NCI-H2107 (cell line): Measurements from ENCODE around the gene PATJ.
"Not testable (repeated sequence)": the region's sequence is repeated elsewhere in the genome, so short reads cannot be mapped to it uniquely, and the experiment has no call there.

ENCODE experiments used
- DNase-seq: peaks from one replicate; lab custom pipeline; 2025; lab: John Stamatoyannopoulos, UW

Gene PATJ

DNA sequence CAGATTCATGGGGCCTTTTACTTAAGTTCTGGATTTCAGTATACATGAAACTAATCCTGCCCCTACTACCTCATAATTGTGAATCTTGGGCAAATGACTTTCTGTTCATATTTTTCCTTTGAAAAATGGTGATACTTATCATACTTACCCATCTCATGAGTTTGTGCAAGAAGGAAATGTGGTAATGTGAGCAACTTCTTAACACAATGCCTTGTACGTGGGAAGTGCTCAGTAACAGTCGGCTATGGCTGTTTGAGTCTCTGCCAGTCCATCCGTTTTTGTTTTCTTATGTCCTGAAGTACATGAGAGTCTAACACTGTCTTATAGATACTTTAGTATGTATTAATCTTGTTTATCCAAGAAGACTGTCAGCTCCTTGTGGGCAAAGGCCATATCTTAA, 86.5 kb downstream of the PATJ start:
- DNase-seq = no peak

DNA sequence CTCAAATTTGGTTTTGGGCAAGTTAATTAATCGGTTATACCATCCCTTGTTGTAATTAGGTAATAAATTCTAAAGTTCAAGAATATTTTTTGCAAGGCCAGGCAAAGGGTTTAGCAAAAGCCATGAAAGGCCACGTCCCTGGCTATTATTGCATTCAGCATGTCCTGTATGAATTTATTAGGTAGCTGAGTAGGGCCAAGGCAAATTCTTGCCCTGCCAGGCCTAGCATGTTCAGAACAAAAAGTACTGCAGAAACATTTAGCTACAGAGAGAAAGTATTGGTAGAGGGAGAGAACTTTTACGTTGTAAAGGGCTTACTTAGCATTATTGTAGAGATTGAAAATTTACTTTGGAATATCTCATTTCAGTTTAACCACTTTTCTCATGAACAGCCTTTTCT, 94.4 kb downstream of the PATJ start:
- DNase-seq = no peak

DNA sequence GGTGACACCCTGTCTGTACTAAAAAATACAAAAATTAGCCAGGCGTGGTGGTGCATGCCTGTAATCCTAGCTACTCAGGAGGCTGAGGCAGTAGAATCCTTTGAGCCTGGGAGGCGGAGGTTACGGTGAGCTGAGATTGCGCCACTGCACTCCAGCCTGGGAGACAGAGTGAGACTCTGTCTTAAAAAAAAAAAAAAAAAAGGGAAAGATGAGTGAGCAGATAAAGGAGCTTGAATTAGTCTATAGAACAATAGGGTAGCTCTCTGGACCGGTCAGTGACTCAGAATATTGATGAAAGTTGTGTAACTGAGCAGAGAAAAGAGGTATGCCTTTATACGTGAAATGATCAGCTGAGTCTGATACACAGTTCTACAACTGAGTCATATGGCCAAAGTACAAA, 95.3 kb downstream of the PATJ start:
- DNase-seq = not testable (repeated sequence)

- no peak for DNase-seq
These were observed 97.4 kb downstream of the PATJ start for GRCh38 chr1:61839679-61840078.

- DNase-seq = no peak
These were observed 99.8 kb downstream of the PATJ start for GRCh38 chr1:61842036-61842435.

GRCh38 chr1:61842863-61843514, 100.7 kb downstream of the PATJ start:
- no peak for DNase-seq

- DNase-seq = no peak
These were observed 101.7 kb downstream of the PATJ start for GRCh38 chr1:61844006-61844405.

DNA sequence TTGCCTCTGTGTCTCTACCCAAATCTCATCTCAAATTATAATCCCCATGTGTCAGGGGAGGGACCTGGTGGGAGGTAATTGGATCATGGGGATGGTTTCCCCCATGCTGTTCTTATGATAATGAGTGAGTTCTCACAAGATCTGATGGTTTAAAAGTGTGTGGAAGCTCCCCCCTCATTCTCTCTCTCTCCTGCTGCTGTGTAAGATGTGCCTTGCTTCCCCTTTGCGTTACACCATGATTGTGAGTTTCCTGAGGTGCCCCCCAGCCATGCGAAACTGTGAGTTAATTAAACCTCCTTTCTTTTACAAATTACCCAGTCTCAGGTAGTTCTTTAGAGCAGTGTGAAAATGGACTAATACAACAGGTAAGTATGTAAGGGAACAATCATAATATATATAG, 102.4 kb downstream of the PATJ start:
- not testable (repeated sequence) for DNase-seq

- no peak for DNase-seq
These were observed 109.0 kb downstream of the PATJ start for GRCh38 chr1:61851235-61851634.

- DNase-seq = peak; percentile 25
These were observed 109.8 kb downstream of the PATJ start for GRCh38 chr1:61851849-61852669.

GRCh38 chr1:61852670-61853015, 110.4 kb downstream of the PATJ start:
- DNase-seq = no peak

DNA sequence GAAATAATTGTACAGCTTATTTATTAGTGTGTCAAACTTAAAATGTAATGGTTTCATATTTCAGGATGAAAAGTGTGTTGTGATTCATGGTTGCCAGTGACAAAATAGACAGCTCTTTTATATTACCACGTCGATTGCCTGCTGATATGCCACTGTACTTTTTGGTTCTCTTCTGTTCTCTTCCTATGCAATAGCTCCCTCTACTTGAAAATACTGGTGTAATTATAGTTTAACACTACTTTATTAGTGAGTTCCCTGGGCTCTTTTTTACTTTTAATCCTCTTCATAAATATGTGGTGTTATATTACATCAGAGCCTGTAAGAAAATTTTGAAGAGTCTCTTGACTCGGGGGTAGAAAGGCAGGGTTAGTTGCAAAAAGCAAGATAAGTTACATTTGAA, 111.3 kb downstream of the PATJ start:
- no peak for DNase-seq

GRCh38 chr1:61864489-61864888, 122.2 kb downstream of the PATJ start:
- DNase-seq = no peak

GRCh38 chr1:61865646-61866220, 123.5 kb downstream of the PATJ start:
- no peak for DNase-seq

DNA sequence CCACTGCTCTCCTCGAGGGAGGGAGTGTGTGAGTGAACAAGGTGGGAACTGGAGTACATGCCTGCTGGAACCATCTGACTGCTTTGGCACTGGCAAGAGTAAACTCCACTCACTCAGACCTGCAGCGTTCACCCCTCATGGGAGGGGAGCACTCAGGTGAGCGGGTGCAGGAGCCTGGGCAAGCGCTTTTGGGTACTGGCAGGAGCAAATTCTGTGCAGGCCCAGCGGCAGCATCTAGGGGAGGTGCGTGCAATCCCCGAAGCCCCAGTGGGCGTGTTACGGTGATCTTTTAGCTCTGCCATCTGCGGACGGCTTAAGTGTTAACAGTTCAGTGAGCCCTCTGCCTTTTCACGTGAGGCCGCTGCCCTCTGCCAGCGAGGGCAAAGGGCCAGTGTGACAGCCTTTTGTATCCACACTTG, 127.4 kb downstream of the PATJ start:
- DNase-seq = no peak

DNA sequence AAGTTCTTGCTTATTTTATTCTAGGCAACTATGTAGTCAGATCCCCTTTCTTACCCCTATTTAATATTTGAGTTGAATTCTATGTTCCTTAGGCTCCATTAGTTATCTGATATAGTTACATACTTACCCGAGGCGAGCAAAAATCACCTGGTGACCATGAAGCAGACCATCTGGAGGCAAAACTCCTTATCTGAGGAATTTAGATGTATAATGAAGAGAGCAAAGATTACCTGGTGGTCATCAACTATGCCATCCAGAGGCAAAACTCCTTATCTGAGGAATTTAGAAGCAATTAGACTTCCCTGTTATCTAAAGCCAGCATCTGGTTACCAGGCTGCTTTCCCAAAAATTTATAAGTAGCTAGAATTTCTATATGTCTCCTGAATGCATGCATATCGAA, 129.9 kb downstream of the PATJ start:
- no peak for DNase-seq

- DNase-seq = no peak
These were observed 131.3 kb downstream of the PATJ start for GRCh38 chr1:61873581-61873980.

- DNase-seq = no peak
These were observed 131.7 kb downstream of the PATJ start for GRCh38 chr1:61873994-61874393.

GRCh38 chr1:61875198-61875597, 132.9 kb downstream of the PATJ start:
- no peak for DNase-seq

DNA sequence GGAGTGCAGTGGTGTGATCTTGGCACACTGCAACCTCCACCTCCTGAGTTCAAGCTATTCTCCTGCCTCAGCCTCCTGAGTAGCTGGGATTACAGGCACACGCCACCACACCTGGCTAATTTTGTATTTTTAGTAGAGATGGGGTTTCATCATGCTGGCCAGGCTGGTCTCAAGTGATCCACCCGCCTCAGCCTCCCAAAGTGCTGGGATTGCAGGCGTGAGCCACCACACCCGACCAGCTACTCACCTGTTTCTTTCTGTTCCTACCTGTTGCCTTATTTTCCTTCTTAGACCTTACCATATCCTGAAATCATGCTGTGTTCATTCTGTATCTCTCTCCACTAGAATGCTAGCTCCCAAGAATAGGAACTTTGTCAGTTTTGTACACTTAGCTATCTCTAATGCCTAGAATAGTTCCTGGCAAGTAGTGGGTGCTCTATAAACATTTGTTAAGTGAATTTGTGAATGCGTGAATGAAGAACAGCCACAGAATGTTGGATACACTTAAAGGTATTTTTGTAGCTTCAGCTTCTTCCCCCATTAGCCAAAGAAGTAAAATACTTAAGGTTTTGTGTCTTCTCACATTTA, 137.7 kb downstream of the PATJ start:
- DNase-seq = not testable (repeated sequence)

GRCh38 chr1:61887076-61887867, 145.0 kb downstream of the PATJ start:
- peak; percentile 64 for DNase-seq

GRCh38 chr1:61887931-61888564, 145.8 kb downstream of the PATJ start:
- no peak for DNase-seq
